ENCODE data around the gene SNX32.
A peak's percentile ranks its signal among the peaks of the same experiment; 100 is the strongest.

SNX32 gene

GRCh38 chr11:65853246-65853979 is 19.6 kb downstream of the SNX32 start:
- Histone ChIP-seq H3K79me2 (ENCODE audit: control insufficient read depth, low read length) (peaks cover 38% of the 10 kb centered on the region), H3K27ac (ENCODE audit: low read depth, low read length) (no peak overlapping the region), H3K27me3 (ENCODE audit: control insufficient read depth, low read length) (0 out of 2 replicates have a peak, but pooled peaks cover 2% of the 10 kb centered on the region), H4K20me1 (ENCODE audit: control insufficient read depth, insufficient read depth, low read depth, low read length) (peaks cover 20% of the 10 kb centered on the region), H3F3A (ENCODE audit: control insufficient read depth, insufficient read depth) (peaks cover 28% of the 10 kb centered on the region), H3K4me3 (ENCODE audit: low read length) (no peak overlapping the region), H3K9me2 (replicated peaks; ENCODE audit: control insufficient read depth, low read length) (no peaks in the 10 kb centered on the region), H3K4me1 (ENCODE audit: control insufficient read depth, low read length) (peaks cover 7% of the 10 kb centered on the region), H3K36me3 (ENCODE audit: control insufficient read depth, low read length) (peaks cover 65% of the 10 kb centered on the region), H3K9me3 (ENCODE audit: control insufficient read depth, insufficient read depth, low read length) (peaks cover 5% of the 10 kb centered on the region; the same call in 1 of the 2 replicates), H3K4me2 (ENCODE audit: low read length) (no peak overlapping the region)
- TF ChIP-seq CTCF (IDR thresholded peaks at IDR 0.05; ENCODE audit: low read depth, low read length, poor library complexity, severe bottlenecking) (peak; percentile 27), EZH2phosphoT487 (IDR thresholded peaks at IDR 0.05; ENCODE audit: borderline replicate concordance, low read length) (no peak)

- H3K4me2 ChIP-seq (ENCODE audit: low read length) = no peak overlapping the region
- H3K4me1 ChIP-seq (ENCODE audit: control insufficient read depth, low read length) = peaks cover 13% of the 10 kb centered on the region
- H3K36me3 ChIP-seq (ENCODE audit: control insufficient read depth, low read length) = peaks cover 65% of the 10 kb centered on the region
- peaks cover 20% of the 10 kb centered on the region for H4K20me1 ChIP-seq (ENCODE audit: control insufficient read depth, insufficient read depth, low read depth, low read length)
- H3K79me2 ChIP-seq (ENCODE audit: control insufficient read depth, low read length) = peaks cover 38% of the 10 kb centered on the region
- peaks cover 5% of the 10 kb centered on the region; the same call in 1 of the 2 replicates for H3K9me3 ChIP-seq (ENCODE audit: control insufficient read depth, insufficient read depth, low read length)
- H3F3A ChIP-seq (ENCODE audit: control insufficient read depth, insufficient read depth) = peaks cover 32% of the 10 kb centered on the region
- no peaks in the 10 kb centered on the region for H3K9me2 ChIP-seq (replicated peaks; ENCODE audit: control insufficient read depth, low read length)
- H3K27ac ChIP-seq (ENCODE audit: low read depth, low read length) = no peak overlapping the region
- H3K27me3 ChIP-seq (ENCODE audit: control insufficient read depth, low read length) = no peaks in the 10 kb centered on the region
- no peak for TF ChIP-seq EZH2phosphoT487 (IDR thresholded peaks at IDR 0.05; ENCODE audit: borderline replicate concordance, low read length)
- no peak for TF ChIP-seq CTCF (IDR thresholded peaks at IDR 0.05; ENCODE audit: low read depth, low read length, poor library complexity, severe bottlenecking)
- no peak overlapping the region for H3K4me3 ChIP-seq (ENCODE audit: low read length)
Observed at GRCh38 chr11:65854161-65854592, 20.4 kb downstream of the SNX32 start.

- no peaks in the 10 kb centered on the region for H3K27me3 ChIP-seq (ENCODE audit: control insufficient read depth, low read length)
- peaks cover 18% of the 10 kb centered on the region for H3K4me1 ChIP-seq (ENCODE audit: control insufficient read depth, low read length)
- H3K4me2 ChIP-seq (ENCODE audit: low read length) = no peak overlapping the region
- H3K27ac ChIP-seq (ENCODE audit: low read depth, low read length) = no peak overlapping the region
- peaks cover 20% of the 10 kb centered on the region for H4K20me1 ChIP-seq (ENCODE audit: control insufficient read depth, insufficient read depth, low read depth, low read length)
- H3K4me3 ChIP-seq (ENCODE audit: low read length) = no peak overlapping the region
- H3K9me2 ChIP-seq (replicated peaks; ENCODE audit: control insufficient read depth, low read length) = no peaks in the 10 kb centered on the region
- peaks cover 38% of the 10 kb centered on the region for H3K79me2 ChIP-seq (ENCODE audit: control insufficient read depth, low read length)
- peaks cover 65% of the 10 kb centered on the region for H3K36me3 ChIP-seq (ENCODE audit: control insufficient read depth, low read length)
- H3F3A ChIP-seq (ENCODE audit: control insufficient read depth, insufficient read depth) = peaks cover 32% of the 10 kb centered on the region
- H3K9me3 ChIP-seq (ENCODE audit: control insufficient read depth, insufficient read depth, low read length) = peaks cover 5% of the 10 kb centered on the region; the same call in 1 of the 2 replicates
- TF ChIP-seq CTCF (IDR thresholded peaks at IDR 0.05; ENCODE audit: low read depth, low read length, poor library complexity, severe bottlenecking) (no peak), EZH2phosphoT487 (IDR thresholded peaks at IDR 0.05; ENCODE audit: borderline replicate concordance, low read length) (no peak)
Observed at GRCh38 chr11:65854852-65855837, 21.4 kb downstream of the SNX32 start.
